ENCODE measurements around the gene BANF2.
A peak's percentile ranks its signal among the peaks of the same experiment; 100 is the strongest.

The BANF2 gene

DNA sequence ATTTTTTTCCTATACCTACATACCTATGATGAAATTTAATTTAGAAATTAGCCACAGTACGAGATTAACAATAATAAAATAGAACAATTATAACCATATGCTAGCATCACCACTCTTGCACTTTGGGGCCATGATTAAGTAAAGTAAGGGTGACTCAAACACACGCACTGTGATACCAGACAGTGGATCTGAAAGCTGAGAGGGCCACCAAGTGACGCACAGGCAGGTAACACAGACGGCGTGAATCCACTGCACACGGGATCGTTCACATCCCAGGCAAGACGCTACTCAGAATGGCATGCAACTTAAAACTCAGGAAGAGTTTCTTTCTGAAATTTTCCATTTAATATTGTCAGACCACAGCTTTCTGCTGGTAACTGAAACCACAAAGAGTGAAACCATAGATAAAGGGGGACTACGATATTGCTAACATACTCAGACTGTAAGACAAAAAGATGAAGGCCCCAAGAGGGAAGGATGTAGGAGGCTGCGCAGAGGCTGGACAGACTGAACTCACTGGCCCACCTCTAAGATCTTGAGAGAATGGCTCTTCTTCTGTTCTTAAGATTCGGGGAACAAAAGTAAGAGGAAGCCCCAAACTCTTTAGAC is 35.6 kb upstream of the BANF2 start:
- peak in 1 of 2 experiments; percentile 36 for DNase-seq

GRCh38 chr20:17665756-17666155 is 34.0 kb upstream of the BANF2 start:
- no peak for DNase-seq

GRCh38 chr20:17666481-17666880 is 33.3 kb upstream of the BANF2 start:
- DNase-seq, result no peak

GRCh38 chr20:17667445-17667844 is 32.3 kb upstream of the BANF2 start:
- no peak for DNase-seq

DNA sequence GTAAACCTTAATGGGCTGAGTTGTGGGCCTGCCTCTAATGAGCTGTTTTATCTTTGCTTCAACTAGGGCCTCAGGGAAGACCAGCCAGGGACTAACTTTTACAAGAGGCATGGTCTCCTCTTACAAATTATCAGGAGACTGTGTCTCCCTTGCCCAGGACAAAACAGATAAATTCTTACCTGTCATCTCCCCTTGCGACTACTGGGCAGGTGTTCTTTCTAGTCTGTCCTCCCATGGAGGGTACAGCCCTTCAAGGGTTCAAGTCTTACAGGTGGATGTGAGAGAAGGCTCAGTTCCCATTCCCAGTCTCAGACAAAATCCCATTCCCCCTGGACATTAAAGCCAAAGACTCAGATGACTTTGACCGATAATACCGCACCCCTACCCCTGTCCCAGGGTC is 31.3 kb upstream of the BANF2 start:
- DNase-seq, result no peak

- DNase-seq, result no peak
Observed at GRCh38 chr20:17669306-17669931, 30.3 kb upstream of the BANF2 start.

DNA sequence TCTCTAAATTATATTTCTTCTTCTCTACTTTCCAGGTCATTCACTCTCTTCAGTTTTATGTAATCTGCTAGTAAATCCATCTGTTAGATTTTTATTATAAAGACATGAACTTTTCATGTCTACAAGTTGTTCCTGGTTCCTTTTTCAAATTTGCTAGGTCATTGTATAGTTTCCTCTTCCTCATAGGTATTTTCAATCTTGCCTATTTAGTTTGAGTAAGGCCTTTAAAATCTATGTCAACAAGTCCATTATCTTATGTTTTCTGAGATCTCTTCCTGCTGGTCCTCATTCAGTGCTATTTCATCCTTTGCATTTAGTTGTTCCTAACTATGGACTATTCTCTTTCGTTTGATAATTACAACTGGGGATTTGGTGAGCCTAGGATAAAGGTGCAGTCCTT is 28.8 kb upstream of the BANF2 start:
- DNase-seq, result no peak

DNA sequence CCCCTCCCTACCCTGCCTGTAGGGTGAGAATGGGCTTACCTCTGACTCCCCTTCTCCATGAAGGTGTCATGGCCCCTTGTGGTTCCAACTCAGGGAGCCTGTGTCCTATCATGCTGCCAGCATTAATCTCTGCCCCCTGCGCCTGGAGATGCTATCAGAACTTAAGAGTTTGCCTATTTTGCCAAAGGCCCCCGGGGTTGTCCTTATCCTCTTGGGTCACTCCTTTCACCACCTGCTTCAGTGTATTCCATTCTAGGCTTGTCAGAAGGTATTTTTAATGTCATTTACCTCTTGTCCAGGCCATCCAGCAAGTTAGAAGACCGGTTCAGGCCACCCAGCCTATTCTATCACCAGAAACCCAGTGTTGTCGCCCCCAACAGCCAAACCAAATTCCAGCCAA is 28.2 kb upstream of the BANF2 start:
- DNase-seq, result no peak

- DNase-seq, result no peak
Observed at GRCh38 chr20:17673084-17673483, 26.7 kb upstream of the BANF2 start.

GRCh38 chr20:17674722-17675518 is 24.8 kb upstream of the BANF2 start:
- no peak for DNase-seq

- DNase-seq, result no peak
Observed at GRCh38 chr20:17675519-17676377, 24.0 kb upstream of the BANF2 start.

GRCh38 chr20:17676378-17676759 is 23.4 kb upstream of the BANF2 start:
- no peak for DNase-seq

DNA sequence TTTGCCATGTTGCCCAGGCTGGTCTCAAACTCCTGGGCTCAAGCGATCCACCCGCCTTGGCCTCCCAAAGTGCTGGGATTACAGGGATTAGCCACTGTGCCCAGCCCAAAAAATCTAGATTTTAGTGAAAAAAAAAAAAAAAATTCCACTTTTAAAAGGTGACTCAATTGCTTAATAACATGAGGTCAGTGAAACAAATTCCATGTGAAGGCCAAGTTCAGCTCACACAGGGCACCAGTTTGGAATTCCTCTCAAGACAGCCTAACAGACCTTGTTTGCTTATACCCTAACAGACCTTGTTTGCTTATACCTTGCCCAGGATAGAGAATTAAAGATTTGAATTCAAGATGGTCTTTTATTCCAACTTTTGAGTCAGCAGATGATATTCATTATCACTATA is 22.8 kb upstream of the BANF2 start:
- no peak for DNase-seq

DNA sequence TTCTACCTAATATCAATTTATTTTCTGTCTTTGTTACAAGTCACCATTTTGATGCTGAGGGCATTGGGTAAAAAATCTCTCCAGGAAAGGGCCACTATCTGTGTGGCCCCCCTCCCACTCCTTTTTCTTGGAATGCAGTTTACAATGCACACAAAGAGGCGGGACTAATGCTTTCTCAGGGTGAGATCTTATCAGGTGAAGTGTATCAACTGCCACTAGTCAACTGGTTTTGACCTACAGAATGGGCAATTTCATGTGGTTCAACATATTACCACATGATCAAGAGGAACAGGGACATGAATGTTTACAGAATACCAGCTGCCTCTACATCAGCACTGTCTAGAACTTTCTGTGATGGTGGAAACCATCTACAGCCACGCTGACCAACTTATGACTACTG is 21.5 kb upstream of the BANF2 start:
- DNase-seq, result no peak

DNA sequence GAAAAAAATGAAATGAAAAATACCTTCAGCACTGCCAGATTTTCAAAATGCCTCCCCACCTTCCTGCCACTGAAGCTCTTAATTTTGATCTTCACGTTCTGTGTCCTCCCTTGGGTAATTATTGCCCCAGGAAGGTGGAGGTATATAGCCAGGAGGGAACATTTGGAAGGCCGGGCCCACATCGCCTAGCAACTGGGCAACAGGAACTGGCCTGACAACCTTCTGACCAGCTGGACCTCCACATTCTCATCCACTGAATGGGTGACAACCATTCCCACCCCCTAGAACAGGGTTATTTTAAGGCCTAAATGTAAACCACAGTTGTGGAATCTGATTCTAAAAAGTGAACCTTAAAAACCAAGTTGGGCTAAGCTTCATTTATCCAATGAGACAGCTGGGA is 20.9 kb upstream of the BANF2 start:
- DNase-seq, result no peak

- no peak for DNase-seq
Observed at GRCh38 chr20:17679941-17680835, 19.6 kb upstream of the BANF2 start.

DNA sequence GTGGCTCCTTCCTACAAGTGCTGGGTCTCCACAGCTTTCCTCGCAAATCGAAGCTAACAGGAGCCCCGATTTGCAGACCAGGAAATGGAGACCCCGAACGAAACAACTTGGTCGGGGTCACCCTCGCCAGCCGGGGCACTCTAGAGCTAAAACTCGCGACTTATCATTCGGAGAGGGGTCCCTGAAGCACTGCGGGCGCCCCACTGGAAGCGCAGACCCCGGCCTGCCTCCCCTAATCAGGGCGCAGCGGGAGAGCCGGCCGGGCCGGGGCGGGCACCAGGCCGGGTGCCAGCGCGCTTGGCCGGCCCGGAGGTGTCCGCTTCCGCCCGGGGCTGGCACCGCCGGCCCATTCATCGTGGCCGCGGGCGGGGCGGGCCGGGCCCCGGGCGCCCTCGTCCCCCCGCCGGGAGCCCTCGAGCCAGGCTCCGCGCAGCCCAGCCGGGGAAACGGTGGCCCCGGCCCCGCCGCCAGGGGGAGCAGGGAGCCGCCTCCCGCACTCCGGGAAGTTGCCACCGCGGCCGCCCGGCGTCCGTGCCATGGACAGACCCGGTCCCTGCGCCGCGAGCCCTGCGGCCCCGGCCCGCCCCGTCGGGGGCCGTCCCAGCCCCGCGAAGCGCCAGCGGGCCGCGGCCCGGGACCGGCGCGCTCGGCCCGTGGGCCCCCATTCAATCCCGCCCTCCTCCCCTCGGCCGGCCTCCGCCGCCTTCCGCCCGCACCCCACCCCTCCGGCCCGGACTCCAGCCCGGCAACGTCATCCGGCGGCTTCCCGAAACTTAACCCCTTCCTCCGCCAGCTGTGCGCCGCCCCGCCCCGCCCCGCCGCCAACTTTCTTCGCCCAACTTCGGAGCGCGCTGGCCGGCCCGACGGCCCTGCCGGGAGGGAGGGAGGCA is 18.7 kb upstream of the BANF2 start:
- DNase-seq, result peak; percentile 81 to 83

DNA sequence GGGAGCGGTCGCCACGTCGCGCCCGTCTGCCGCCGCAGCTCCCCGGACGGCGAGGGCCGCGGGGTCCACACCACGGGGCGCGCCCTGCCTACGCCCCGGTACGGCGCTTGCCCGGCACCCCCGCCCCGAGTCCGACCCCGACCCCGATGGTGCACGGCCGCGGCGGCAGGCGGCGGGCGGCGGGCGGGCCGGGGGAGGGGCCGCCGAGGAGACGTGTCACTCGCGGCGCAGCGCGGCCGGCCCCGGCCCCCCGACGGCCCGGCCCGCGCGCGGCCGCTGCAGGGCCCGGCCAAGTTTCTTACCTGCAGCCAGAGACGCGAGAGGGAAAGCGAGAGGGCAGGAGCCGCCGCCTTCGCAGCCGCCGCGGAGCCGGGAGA is 18.1 kb upstream of the BANF2 start:
- DNase-seq, result no peak

DNA sequence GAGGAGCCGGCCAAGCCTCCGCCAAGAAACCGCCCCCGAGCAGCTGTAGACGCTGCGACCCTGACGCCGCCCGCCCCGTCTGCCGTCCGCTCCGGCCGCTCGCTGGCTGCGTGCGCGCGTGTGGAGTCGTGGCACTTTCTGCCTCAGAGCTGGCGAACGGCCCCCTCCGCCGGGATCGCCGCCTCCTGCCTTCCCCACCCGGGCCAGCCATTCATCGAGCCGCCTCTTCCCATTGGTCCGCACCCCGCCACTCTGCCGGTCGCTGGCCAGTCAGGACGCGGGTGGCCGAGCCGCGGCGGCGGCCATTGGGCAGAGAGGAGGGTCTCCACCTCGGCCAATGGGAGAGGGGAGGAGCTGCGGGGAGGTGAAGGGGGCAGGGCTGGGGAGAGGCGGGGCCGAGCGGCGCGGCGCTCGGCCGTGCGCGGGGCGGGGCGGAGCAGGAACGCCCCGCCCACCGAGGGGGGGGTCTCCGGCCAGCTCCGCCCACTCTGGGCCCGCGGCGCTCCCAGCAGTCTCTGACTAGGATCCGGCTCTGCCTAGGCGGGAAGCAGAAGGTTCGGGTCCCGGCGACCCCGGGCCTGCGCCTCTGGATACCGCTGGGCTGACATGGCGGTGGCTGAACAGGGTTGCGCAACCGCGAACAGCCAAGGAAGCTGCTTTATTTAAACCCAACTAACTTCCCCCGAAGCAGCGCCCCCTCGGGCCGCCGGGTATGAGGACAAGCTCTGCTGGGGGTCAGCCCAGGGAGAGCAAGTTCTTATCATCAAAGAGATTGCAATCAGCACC is 17.5 kb upstream of the BANF2 start, which contains the start of gene RRBP1:
RRBP1 (minus strand) TSS at position 140 of the 786 bp plus-strand sequence. CDS start 21,735 bp downstream, outside the sequence.
- DNase-seq, result peak; percentile 96

- DNase-seq, result no peak
Observed at GRCh38 chr20:17682889-17683198, 16.9 kb upstream of the BANF2 start.

Measured in activated CD4-positive, alpha-beta T cell treated with anti-CD3 and anti-CD28 coated beads, Interleukin-2, amount 50 U/mL, for 48 hours (primary cell).